PC-3 (cell line): ENCODE measurements around the gene CYP17A1.

Source experiments
- CTCF ChIP-seq: fragments of 300-600 bp; sonication (generic); conservative IDR thresholded peaks from 2 replicates; pipeline ENCODE4 v1.5.1; 2017; ENCODE audit warnings: antibody characterized with exemption, low read depth, mild to moderate bottlenecking, low read length
- EZH2 ChIP-seq: fragments of 300-600 bp; sonication (generic); IDR thresholded peaks from one replicate; pipeline ENCODE4 v1.6.1; 2017; ENCODE audit warnings: antibody characterized with exemption, mild to moderate bottlenecking, low read length; ENCODE audit not compliant: unreplicated experiment
- EZH2phosphoT487 ChIP-seq: fragments of 300-600 bp; sonication (generic); IDR thresholded peaks from 2 replicates; pipeline ENCODE4 v1.6.1; 2018; ENCODE audit warnings: mild to moderate bottlenecking, antibody characterized with exemption, low read length, borderline replicate concordance

- TF ChIP-seq EZH2 (no peak), CTCF (no peak), EZH2phosphoT487 (no peak)
These were observed 43.0 kb upstream of the CYP17A1 start for GRCh38 chr10:102880256-102880655.
